Esophagus squamous epithelium (tissue), 4 donors: ENCODE results near the gene SYTL2.

Experiments used
- CTCF ChIP-seq, 6 experiments: fragments of 450-650 bp in 4 of 6; fragments of 200-600 bp in 2 of 6; sonication (generic) in 2 of 6; IDR thresholded peaks; one replicate each; pipeline ENCODE4 v1.5.1; 2016 to 2019; ENCODE audit warnings: antibody characterized with exemption in 6 of 6, mild to moderate bottlenecking in 4 of 6, moderate library complexity in 4 of 6
- POLR2A ChIP-seq, 4 donors: fragments of 450-650 bp; IDR thresholded peaks; one replicate each; pipeline ENCODE4 v1.6.1; 2017; ENCODE audit warnings: antibody characterized with exemption in 4 of 4, mild to moderate bottlenecking in 4 of 4, moderate library complexity in 3 of 4

GRCh38 chr11:85656777-85657176 lies 154.2 kb downstream of the SYTL2 start:
- TF ChIP-seq POLR2A (IDR thresholded peaks at IDR 0.05) (no peak), CTCF (IDR thresholded peaks at IDR 0.05) (no peak)
